Measurements from ENCODE around the gene DECR2.
A peak's percentile ranks its signal among the peaks of the same experiment; 100 is the strongest.

Gene DECR2

DNA sequence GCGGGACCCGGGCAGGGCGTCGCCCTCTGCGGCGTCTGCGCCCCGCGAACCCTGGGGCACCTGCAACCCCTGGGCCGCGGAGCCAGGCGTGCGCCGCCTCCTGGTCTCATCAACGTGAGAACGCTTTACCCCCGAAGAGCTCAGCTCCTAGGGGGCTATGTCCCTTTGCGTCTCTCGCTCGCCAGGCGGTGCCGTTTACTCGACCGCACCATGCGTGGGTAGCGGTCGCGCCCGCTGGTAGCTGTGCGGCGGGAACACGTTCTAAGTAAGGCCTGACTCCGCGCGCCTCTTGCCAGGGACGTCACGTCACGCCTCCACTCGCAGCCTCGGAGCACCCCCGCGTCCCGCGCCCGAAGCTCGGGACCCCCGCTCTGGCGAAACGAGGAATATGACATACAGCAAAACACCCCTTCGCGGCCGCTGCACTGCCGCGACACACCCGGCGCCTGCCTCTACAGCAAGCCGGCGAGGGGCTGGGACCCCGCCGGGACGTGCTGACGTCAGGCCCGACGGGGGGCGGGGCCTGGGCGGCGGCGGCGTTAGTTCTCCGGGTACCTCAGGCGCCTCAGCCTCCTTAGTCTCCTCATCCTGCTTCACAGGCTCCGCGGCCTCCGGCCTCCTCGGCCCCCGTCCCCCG is 23.5 kb downstream of the DECR2 start, which contains the start of gene RAB11FIP3 (continued):
- TF ChIP-seq, protein P1, sequence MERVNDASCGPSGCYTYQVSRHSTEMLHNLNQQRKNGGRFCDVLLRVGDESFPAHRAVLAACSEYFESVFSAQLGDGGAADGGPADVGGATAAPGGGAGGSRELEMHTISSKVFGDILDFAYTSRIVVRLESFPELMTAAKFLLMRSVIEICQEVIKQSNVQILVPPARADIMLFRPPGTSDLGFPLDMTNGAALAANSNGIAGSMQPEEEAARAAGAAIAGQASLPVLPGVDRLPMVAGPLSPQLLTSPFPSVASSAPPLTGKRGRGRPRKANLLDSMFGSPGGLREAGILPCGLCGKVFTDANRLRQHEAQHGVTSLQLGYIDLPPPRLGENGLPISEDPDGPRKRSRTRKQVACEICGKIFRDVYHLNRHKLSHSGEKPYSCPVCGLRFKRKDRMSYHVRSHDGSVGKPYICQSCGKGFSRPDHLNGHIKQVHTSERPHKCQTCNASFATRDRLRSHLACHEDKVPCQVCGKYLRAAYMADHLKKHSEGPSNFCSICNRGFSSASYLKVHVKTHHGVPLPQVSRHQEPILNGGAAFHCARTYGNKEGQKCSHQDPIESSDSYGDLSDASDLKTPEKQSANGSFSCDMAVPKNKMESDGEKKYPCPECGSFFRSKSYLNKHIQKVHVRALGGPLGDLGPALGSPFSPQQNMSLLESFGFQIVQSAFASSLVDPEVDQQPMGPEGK (tag by site-specific recombination; IDR thresholded peaks at IDR 0.05) = peak; percentile 76
- TF ChIP-seq ZNF155 (tag by site-specific recombination; IDR thresholded peaks at IDR 0.05) (no peak), ZNF24 (tag by site-specific recombination; IDR thresholded peaks at IDR 0.05) (peak; percentile 62; the same call in 1 of the 2 replicates), ZNF391 (tag by site-specific recombination; IDR thresholded peaks at IDR 0.05; ENCODE audit: borderline replicate concordance, low read depth) (peak; percentile 46; the same call in 1 of the 2 replicates), ZFP69B (tag by site-specific recombination; IDR thresholded peaks at IDR 0.05) (peak; percentile 51), ZXDB (tag by site-specific recombination; IDR thresholded peaks at IDR 0.05) (peak; percentile 78), GLIS1 (tag by site-specific recombination; IDR thresholded peaks at IDR 0.05) (peak; percentile 34; the same call in 1 of the 2 replicates), ZNF580 (tag by site-specific recombination; IDR thresholded peaks at IDR 0.05) (peak; percentile 47; the same call in 1 of the 2 replicates), ZNF221 (tag by site-specific recombination; IDR thresholded peaks at IDR 0.05; ENCODE audit: borderline replicate concordance) (no peak), MEIS1 (CRISPR knock-in tag; IDR thresholded peaks at IDR 0.05; ENCODE audit: borderline replicate concordance) (no peak), ZNF514 (tag by site-specific recombination; IDR thresholded peaks at IDR 0.05) (no peak), ZNF792 (tag by site-specific recombination; IDR thresholded peaks at IDR 0.05) (no peak), KLF8 (tag by site-specific recombination; IDR thresholded peaks at IDR 0.05) (peak; percentile 70), ZNF335 (tag by site-specific recombination; conservative IDR thresholded peaks at IDR 0.05) (peak; percentile 91), ZNF555 (tag by site-specific recombination; conservative IDR thresholded peaks at IDR 0.05) (no peak), AEBP2 (tag by site-specific recombination; IDR thresholded peaks at IDR 0.05; ENCODE audit: borderline replicate concordance) (no peak), ZNF350 (tag by site-specific recombination; IDR thresholded peaks at IDR 0.05) (no peak), ZIC2 (tag by site-specific recombination; IDR thresholded peaks at IDR 0.05) (peak; percentile 91), GLIS2 (tag by site-specific recombination; IDR thresholded peaks at IDR 0.05) (peak; percentile 73), ZSCAN30 (tag by site-specific recombination; IDR thresholded peaks at IDR 0.05) (peak; percentile 90)
- TF ChIP-seq, protein P2, sequence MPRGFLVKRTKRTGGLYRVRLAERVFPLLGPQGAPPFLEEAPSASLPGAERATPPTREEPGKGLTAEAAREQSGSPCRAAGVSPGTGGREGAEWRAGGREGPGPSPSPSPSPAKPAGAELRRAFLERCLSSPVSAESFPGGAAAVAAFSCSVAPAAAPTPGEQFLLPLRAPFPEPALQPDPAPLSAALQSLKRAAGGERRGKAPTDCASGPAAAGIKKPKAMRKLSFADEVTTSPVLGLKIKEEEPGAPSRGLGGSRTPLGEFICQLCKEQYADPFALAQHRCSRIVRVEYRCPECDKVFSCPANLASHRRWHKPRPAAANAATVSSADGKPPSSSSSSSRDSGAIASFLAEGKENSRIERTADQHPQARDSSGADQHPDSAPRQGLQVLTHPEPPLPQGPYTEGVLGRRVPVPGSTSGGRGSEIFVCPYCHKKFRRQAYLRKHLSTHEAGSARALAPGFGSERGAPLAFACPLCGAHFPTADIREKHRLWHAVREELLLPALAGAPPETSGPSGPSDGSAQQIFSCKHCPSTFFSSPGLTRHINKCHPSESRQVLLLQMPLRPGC (tag by site-specific recombination; IDR thresholded peaks at IDR 0.05) = 0 out of 2 replicates have a peak, but pooled peaks have one; percentile 62

GRCh38 chr16:425740-426114 is 24.0 kb downstream of the DECR2 start:
- peaks cover 11% of the 10 kb centered on the region for H3K4me1 ChIP-seq (ENCODE audit: control insufficient read depth, insufficient read depth, low read length)
- H3K9me3 ChIP-seq (ENCODE audit: control insufficient read depth, insufficient read depth, low read depth, low read length) = no peaks in the 10 kb centered on the region
- peak overlapping the region; percentile 78; the same call in 1 of the 2 replicates for H3K27ac ChIP-seq (ENCODE audit: extremely low read depth, low read depth, low read length)
- peaks cover 4 to 15% of the 10 kb centered on the region in 2 experiments; a peak in 2 of 3 replicates for H3K36me3 ChIP-seq (ENCODE audit: control insufficient read depth in 2 of 2, insufficient read depth in 1 of 2, low read length in 2 of 2)
- ChIA-PET POLR2A (interaction anchor here (1.0 to 3.0 kb wide), 4 partner anchors 24 to 98 kb away, joined by 3 to 14 read pairs (median 3); partner anchors contain the start of gene DECR2), CTCF (interaction anchor here (0.6 to 1.1 kb wide), 2 partner anchors 63 to 69 kb away, joined by 4 to 6 read pairs; no protein-coding TSS in a partner anchor)
- peak overlapping the region; percentile 74 for H3K4me3 ChIP-seq (ENCODE audit: low read depth, low read length)
- TF ChIP-seq ZNF548 (tag by site-specific recombination; IDR thresholded peaks at IDR 0.05) (no peak), ZNF19 (tag by site-specific recombination; IDR thresholded peaks at IDR 0.05; ENCODE audit: low read depth) (no peak), ZNF184 (tag by site-specific recombination; IDR thresholded peaks at IDR 0.05) (no peak), ZNF404 (tag by site-specific recombination; IDR thresholded peaks at IDR 0.05) (no peak), GLI4 (tag by site-specific recombination; IDR thresholded peaks at IDR 0.05) (no peak), GFI1B (tag by site-specific recombination; IDR thresholded peaks at IDR 0.05) (no peak), ZNF580 (tag by site-specific recombination; IDR thresholded peaks at IDR 0.05) (no peak), ZBTB11 (tag by site-specific recombination; conservative IDR thresholded peaks at IDR 0.05; ENCODE audit: low read depth) (no peak)
